Measurements from ENCODE around the gene AKAP1. TPM values are rescaled to one million over a fixed set of nuclear protein-coding genes. Genes with fewer than 3 reads are reported as not detected.
A peak's percentile ranks its signal among the peaks of the same experiment; 100 is the strongest.

Gene AKAP1
- total and polyA plus RNA-seq, 9 of the 15 experiments (the other 6 are each of a cell fraction or from before 2014, with no cell fraction given) = 12.9 to 63.8 (median 36.4) TPM

DNA sequence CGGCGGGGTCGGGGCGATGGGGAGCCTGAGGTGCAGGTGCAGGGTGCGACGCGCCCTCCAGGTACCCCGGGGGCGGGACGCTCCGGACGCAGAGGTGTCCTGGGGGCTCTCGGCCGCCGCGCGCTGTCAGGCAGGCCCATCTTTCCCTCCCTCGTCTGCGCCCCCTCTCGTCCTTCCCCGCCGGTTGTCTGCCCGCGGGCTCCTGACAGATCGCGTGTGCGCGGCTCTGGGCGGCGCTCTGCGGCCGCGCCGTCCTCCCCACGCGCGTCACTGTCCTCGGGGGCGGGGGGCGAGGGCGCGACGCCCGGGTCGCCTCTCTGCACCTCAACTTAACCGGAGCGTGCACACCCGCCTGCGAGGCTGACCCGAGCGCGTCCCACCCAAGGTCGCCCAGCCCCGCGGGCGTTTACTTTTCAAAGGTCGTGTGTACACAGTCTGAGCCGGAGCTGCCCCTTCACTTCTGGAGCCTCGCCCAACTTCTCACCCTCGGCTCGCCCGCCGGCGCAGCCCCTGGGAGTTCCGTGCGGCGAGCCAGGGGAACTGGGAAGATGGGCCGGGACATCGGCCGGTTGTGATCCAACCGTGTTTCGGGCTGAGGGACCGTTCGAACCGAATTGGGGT lies 512 bp downstream of the AKAP1 start (continued):
- TF ChIP-seq, protein P1, sequence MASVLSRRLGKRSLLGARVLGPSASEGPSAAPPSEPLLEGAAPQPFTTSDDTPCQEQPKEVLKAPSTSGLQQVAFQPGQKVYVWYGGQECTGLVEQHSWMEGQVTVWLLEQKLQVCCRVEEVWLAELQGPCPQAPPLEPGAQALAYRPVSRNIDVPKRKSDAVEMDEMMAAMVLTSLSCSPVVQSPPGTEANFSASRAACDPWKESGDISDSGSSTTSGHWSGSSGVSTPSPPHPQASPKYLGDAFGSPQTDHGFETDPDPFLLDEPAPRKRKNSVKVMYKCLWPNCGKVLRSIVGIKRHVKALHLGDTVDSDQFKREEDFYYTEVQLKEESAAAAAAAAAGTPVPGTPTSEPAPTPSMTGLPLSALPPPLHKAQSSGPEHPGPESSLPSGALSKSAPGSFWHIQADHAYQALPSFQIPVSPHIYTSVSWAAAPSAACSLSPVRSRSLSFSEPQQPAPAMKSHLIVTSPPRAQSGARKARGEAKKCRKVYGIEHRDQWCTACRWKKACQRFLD (CRISPR knock-in tag; IDR thresholded peaks at IDR 0.05) = 0 out of 2 replicates have a peak, but pooled peaks have one; percentile 44
- no peak for TF ChIP-seq ETS2 (tag; IDR thresholded peaks at IDR 0.05; ENCODE audit: borderline replicate concordance, poor library complexity, severe bottlenecking)
- TF ChIP-seq CBX3 (IDR thresholded peaks at IDR 0.05; ENCODE audit: borderline replicate concordance in 1 of 2, low read length in 2 of 2) = no peak

DNA sequence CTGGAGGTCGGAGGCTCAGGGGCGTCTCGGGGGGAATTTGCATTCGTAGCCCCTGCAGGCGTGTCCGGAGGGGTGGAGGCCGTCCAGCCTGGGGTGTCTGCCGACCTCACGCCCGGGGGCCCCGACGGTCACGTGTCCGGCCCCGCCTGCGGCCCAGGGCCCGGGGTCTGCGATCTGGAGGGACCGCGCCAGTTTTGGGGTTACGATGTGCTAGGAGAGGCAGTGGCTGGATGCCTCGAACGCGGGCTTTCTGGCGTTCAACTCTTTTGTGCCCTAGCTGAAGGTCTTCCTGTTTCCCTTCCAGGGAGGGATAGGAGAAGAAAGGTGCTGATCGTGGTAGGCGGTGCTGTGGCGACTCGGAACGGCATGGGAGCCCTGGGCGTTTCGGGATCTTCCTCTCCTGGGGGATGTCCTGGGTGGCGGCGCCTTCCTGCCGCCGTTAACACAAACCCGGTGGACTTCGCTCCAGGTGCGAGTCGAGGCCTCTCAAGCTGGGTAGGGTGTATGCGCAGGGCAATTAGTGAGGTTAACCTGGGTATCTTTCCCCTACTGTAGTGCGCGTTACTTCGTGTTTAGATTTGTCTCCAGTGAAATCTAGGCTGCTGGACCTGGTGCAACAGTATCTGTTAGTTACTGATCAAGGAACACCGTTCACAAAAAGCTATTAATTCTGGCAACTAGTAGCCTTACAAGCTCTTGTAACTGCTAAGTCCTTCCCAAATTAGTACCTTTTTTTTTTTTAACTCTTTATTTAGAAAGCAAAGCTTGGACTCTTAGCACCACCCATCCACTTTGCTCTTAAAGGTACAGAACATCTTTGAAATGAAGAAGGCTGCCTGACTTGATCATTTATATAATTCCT lies 1.3 kb downstream of the AKAP1 start:
- Histone ChIP-seq H3K9ac (ENCODE audit: insufficient read depth in 1 of 2, low read depth in 2 of 2, low read length in 2 of 2) (peak overlapping the region; percentile 75 to 90), H4K20me1 (replicated peaks; ENCODE audit: control insufficient read depth, insufficient read depth, low read length) (peaks cover 31% of the 10 kb centered on the region), H3K9me3 (replicated peaks; ENCODE audit: control insufficient read depth, insufficient read depth, low read depth, low read length) (no peaks in the 10 kb centered on the region), H2AFZ (ENCODE audit: low read depth, low read length) (peak overlapping the region; percentile 83), H3K36me3 (ENCODE audit: control insufficient read depth, insufficient read depth, low read length) (peaks cover 18% of the 10 kb centered on the region; the same call in 2 of the 3 replicates), H3K4me3 (peak overlapping the region; percentile 61), H3K79me2 (ENCODE audit: control insufficient read depth, insufficient read depth, low read length) (peaks cover 67% of the 10 kb centered on the region), H3K27me3 (ENCODE audit: control insufficient read depth in 2 of 2, insufficient read depth in 2 of 2, low read length in 2 of 2) (no peaks in the 10 kb centered on the region), H3K9me1 (ENCODE audit: control insufficient read depth, insufficient read depth, low read length) (no peaks in the 10 kb centered on the region), H3K4me1 (replicated peaks in 1 of 2; ENCODE audit: control insufficient read depth in 2 of 2, insufficient read depth in 2 of 2, low read length in 2 of 2) (peaks cover 27 to 39% of the 10 kb centered on the region in 2 experiments; a peak in 4 of 5 replicates), H3K4me2 (ENCODE audit: insufficient read depth, low read length) (peak overlapping the region; percentile 85), H3K27ac (ENCODE audit: extremely low read depth, low read depth, low read length) (peak overlapping the region; percentile 80)
- ATAC-seq = peak; percentile 39
- BruUV-seq (replicated peaks) = no TSS peak
- ChIA-PET POLR2A (interaction anchor here (0.6 to 1.9 kb wide), 8 partner anchors 11 to 743 kb away, joined by 3 to 7 read pairs (median 4); no protein-coding TSS in a partner anchor), CTCF (ENCODE audit: low intra/inter-chr PET ratio) (no interaction called here)
- in situ Hi-C loops (cut with MboI) (no loop called here), intact Hi-C loops (cut with micrococcal nuclease) (loop anchor here (5.0 kb wide), 1 partner anchor 79 kb away; no protein-coding TSS in a partner anchor)
- peak; percentile 61 for FAIRE-seq
- DNase-seq (ENCODE audit: extremely low read depth in 1 of 4, low spot score in 3 of 4) = peak; percentile 31 to 56 (median 44)
- WGBS (ENCODE audit: insufficient coverage, low coverage, missing lambda C conversion rate) = 2% methylated on average over 40 of the region's 45 CpGs
- TF ChIP-seq NFRKB (IDR thresholded peaks at IDR 0.05; ENCODE audit: low read depth) (no peak), MTA1 (IDR thresholded peaks at IDR 0.05; ENCODE audit: borderline replicate concordance) (no peak), RBM17 (IDR thresholded peaks at IDR 0.05; ENCODE audit: borderline replicate concordance, low read depth, low read length) (no peak), BRD4 (IDR thresholded peaks at IDR 0.05) (no peak), HDGF (IDR thresholded peaks at IDR 0.05) (no peak), PRPF4 (IDR thresholded peaks at IDR 0.05; ENCODE audit: insufficient read depth, low read depth, low read length, poor library complexity, severe bottlenecking) (no peak), KHSRP (IDR thresholded peaks at IDR 0.05) (no peak)
- TF ChIP-seq, protein P2, sequence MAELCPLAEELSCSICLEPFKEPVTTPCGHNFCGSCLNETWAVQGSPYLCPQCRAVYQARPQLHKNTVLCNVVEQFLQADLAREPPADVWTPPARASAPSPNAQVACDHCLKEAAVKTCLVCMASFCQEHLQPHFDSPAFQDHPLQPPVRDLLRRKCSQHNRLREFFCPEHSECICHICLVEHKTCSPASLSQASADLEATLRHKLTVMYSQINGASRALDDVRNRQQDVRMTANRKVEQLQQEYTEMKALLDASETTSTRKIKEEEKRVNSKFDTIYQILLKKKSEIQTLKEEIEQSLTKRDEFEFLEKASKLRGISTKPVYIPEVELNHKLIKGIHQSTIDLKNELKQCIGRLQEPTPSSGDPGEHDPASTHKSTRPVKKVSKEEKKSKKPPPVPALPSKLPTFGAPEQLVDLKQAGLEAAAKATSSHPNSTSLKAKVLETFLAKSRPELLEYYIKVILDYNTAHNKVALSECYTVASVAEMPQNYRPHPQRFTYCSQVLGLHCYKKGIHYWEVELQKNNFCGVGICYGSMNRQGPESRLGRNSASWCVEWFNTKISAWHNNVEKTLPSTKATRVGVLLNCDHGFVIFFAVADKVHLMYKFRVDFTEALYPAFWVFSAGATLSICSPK (IDR thresholded peaks at IDR 0.05; ENCODE audit: borderline replicate concordance) = no peak
- TF ChIP-seq, protein P3, sequence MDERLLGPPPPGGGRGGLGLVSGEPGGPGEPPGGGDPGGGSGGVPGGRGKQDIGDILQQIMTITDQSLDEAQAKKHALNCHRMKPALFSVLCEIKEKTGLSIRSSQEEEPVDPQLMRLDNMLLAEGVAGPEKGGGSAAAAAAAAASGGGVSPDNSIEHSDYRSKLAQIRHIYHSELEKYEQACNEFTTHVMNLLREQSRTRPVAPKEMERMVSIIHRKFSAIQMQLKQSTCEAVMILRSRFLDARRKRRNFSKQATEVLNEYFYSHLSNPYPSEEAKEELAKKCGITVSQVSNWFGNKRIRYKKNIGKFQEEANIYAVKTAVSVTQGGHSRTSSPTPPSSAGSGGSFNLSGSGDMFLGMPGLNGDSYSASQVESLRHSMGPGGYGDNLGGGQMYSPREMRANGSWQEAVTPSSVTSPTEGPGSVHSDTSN (CRISPR knock-in tag; IDR thresholded peaks at IDR 0.05; ENCODE audit: low read depth) = no peak
- TF ChIP-seq, protein P3 (tag; conservative IDR thresholded peaks at IDR 0.05; ENCODE audit: low read depth) = no peak

Measured in K562 (cell line).